HG02588 (cell line): ENCODE data around the gene OR5A2.
"Not testable (repeated sequence)": the region's sequence is repeated elsewhere in the genome, so short reads cannot be mapped to it uniquely, and the experiment has no call there.

ENCODE experiments used
- ATAC-seq: cut with Tn5 transposase; IDR thresholded peaks from one replicate; pipeline ENCODE4 v1.9.1; 2021; ENCODE audit warnings: mild to moderate bottlenecking, moderate library complexity; ENCODE audit not compliant: unreplicated experiment

Gene OR5A2

GRCh38 chr11:59394186-59394585 lies 32.0 kb downstream of the OR5A2 start:
- no peak for ATAC-seq

DNA sequence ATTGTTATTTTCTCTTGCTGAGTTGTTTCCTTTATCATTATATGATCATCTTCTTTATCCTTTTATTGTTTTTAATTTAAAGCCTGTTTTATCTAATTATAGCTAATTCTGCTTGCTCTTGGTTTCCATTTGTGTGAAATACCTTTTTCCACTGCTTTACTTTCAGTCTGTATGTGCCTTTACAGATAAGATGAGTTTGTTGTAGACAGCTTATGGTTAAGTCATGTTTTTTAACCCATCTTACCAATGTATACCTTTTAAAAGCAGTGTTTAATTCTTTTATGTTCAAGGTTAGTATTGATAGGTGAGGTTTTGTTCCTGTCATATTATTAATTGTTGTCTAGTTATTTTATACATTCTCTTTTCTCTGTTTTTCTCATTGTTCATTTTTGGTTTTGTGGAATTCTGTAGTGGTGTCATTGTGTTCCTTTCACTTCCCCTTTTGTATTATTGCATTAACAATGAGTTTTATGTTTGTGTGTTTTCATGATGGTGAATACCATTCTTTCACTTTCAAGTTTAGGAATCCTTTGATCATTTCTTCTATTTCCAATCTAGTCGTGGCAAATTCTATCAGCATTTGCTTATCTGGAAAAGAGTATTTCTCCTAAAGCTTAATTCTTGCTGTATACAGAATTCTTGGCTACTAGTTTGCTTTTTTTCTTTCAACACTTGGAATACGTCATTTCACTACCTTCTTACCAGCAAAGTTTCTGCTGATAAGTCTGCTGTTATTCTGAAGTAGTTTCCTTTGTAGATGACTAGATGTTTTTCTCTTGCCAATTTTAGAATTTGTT lies 45.8 kb downstream of the OR5A2 start:
- peak; percentile 97 for ATAC-seq

- ATAC-seq: not testable (repeated sequence)
Observed at GRCh38 chr11:59372324-59372723, 53.9 kb downstream of the OR5A2 start.

GRCh38 chr11:59368238-59369022 lies 57.8 kb downstream of the OR5A2 start:
- ATAC-seq: no peak
